K562 (cell line): Measurements from ENCODE around the gene YIPF1. TPM values are rescaled to one million over a fixed set of nuclear protein-coding genes. Genes with fewer than 3 reads are reported as not detected.

Experiments used
- ATAC-seq: fragments of 200-7000 bp; cut with Tn5 transposase; 3 replicates; pipeline ENCODE4 v1.9.1; 2020; ENCODE audit warnings: moderate library complexity
- BruUV-seq: library from RNA; stranded (reverse); fragments of 400-500 nt; replicated peaks from 2 replicates; lab custom pipeline; 2021; lab: Mats Ljungman, UMichigan
- CTCF ChIA-PET: fragments of 300-600 bp; formaldehyde crosslinking; extraction: SDS; loops from one replicate; lab custom pipeline; 2021; ENCODE audit warnings: low intra/inter-chr PET ratio; lab: Yijun Ruan, JAX
- POLR2A ChIA-PET: fragments of 300-600, 350-650 bp; sonication (Branson Sonifier 250); formaldehyde crosslinking; extraction: SDS; loops from one replicate; lab custom pipeline; 2021; ENCODE audit warnings: antibody characterized with exemption, inconsistent platforms; lab: Yijun Ruan, JAX
- DNase-seq, 4 experiments: peaks; one replicate each; pipeline versions ENCODE4 v3.0.0 to v3.0.0-alpha.2; 2011 to 2018; ENCODE audit warnings: low spot score in 3 of 4, mixed read lengths in 3 of 4; ENCODE audit errors: extremely low read depth in 1 of 4
- FAIRE-seq: peaks from 2 replicates; lab custom pipeline; 2011; peaks lifted over from hg19 to GRCh38; lab: Jason Lieb, UNC
- H2AFZ ChIP-seq: 2 replicates; pipeline ENCODE4 v1.6.0; 2011; ENCODE audit warnings: low read depth, low read length, control low read depth, inconsistent platforms
- H3K27ac ChIP-seq: fragments of 200-600 bp; 3 replicates; pipeline ENCODE4 v1.8.0; 2011; ENCODE audit warnings: low read depth, mild to moderate bottlenecking, control low read depth, inconsistent platforms, low read length, moderate library complexity, mixed read lengths; ENCODE audit errors: extremely low read depth
- H3K27me3 ChIP-seq, 2 experiments: fragments of 300-600 bp in 1 of 2; 2 replicates in 1 of 2; 3 replicates in 1 of 2; pipeline versions ENCODE4 v1.6.0 to v1.8.0; 2011; ENCODE audit warnings: inconsistent platforms in 2 of 2, low read length in 2 of 2, mild to moderate bottlenecking in 1 of 2, mixed read lengths in 1 of 2, moderate library complexity in 1 of 2; ENCODE audit not compliant: control insufficient read depth in 2 of 2, insufficient read depth in 2 of 2
- H3K36me3 ChIP-seq: fragments of 300-600 bp; 3 replicates; pipeline ENCODE4 v1.8.0; 2011; ENCODE audit warnings: mild to moderate bottlenecking, low read length, inconsistent platforms; ENCODE audit not compliant: control insufficient read depth, insufficient read depth
- H3K4me1 ChIP-seq, 2 experiments: fragments of 200-600 bp in 1 of 2; replicated peaks in 1 of 2; 2 replicates in 1 of 2; 3 replicates in 1 of 2; pipeline versions ENCODE4 v1.5.1 to v1.8.0; 2011; ENCODE audit warnings: inconsistent platforms in 2 of 2, low read length in 2 of 2, mild to moderate bottlenecking in 1 of 2, mixed read lengths in 1 of 2, moderate library complexity in 1 of 2; ENCODE audit not compliant: control insufficient read depth in 2 of 2, insufficient read depth in 2 of 2
- H3K4me2 ChIP-seq: 2 replicates; pipeline ENCODE4 v1.6.1; 2011; ENCODE audit warnings: low read length, control low read depth, inconsistent platforms, mixed read lengths; ENCODE audit not compliant: insufficient read depth
- H3K4me3 ChIP-seq: fragments of 200-600 bp; sonication (generic), shearing (Covaris generic); 2 replicates; pipeline ENCODE4 v1.5.1; 2016; ENCODE audit warnings: control low read depth, inconsistent platforms
- H3K79me2 ChIP-seq: fragments of 200-600 bp; 3 replicates; pipeline ENCODE4 v1.8.0; 2011; ENCODE audit warnings: low read length, inconsistent platforms; ENCODE audit not compliant: control insufficient read depth, insufficient read depth
- H3K9ac ChIP-seq, 2 experiments: 2 replicates each; pipeline versions ENCODE4 v1.6.0 to v1.6.1; 2011; ENCODE audit warnings: low read depth in 2 of 2, low read length in 2 of 2, control low read depth in 1 of 2, inconsistent platforms in 1 of 2, mild to moderate bottlenecking in 1 of 2, mixed read lengths in 1 of 2; ENCODE audit not compliant: insufficient read depth in 1 of 2
- H3K9me1 ChIP-seq: one replicate; pipeline ENCODE4 v1.6.0; 2011; ENCODE audit warnings: inconsistent platforms, mild to moderate bottlenecking, low read length, moderate library complexity; ENCODE audit not compliant: control insufficient read depth, insufficient read depth
- H3K9me3 ChIP-seq: replicated peaks from 2 replicates; pipeline ENCODE4 v1.5.1; 2011; ENCODE audit warnings: low read depth, low read length, inconsistent platforms; ENCODE audit not compliant: control insufficient read depth, insufficient read depth
- H4K20me1 ChIP-seq: replicated peaks from 2 replicates; pipeline ENCODE4 v1.6.1; 2011; ENCODE audit warnings: low read length, inconsistent platforms, mixed read lengths; ENCODE audit not compliant: control insufficient read depth, insufficient read depth
- BMI1 ChIP-seq: fragments of 150-350 bp; IDR thresholded peaks from 2 replicates; pipeline ENCODE4 v1.6.1; 2014; ENCODE audit warnings: low read length
- CREBBP ChIP-seq: IDR thresholded peaks from one replicate; pipeline ENCODE4 v1.6.1; 2012; ENCODE audit warnings: low read depth, mild to moderate bottlenecking, control low read depth, inconsistent platforms, low read length
- EP300 ChIP-seq: IDR thresholded peaks from 2 replicates; pipeline ENCODE4 v1.6.1; 2012; ENCODE audit warnings: low read length, improper control_type of control experiment
- ESRRA ChIP-seq: fragments of 450-650 bp; IDR thresholded peaks from 2 replicates; pipeline ENCODE4 v1.6.1; 2014; ENCODE audit warnings: low read depth, mild to moderate bottlenecking, moderate library complexity, borderline replicate concordance
- KLF16 ChIP-seq: IDR thresholded peaks from 2 replicates; pipeline ENCODE4 v1.6.1; 2016; ENCODE audit warnings: antibody characterized with exemption
- RBM25 ChIP-seq: fragments of 200-400 bp; formaldehyde crosslinking; IDR thresholded peaks from 2 replicates; pipeline ENCODE4 v1.6.1; 2018; ENCODE audit warnings: low read length, low read depth, moderate library complexity; ENCODE audit not compliant: severe bottlenecking
- ZNF384 ChIP-seq: IDR thresholded peaks from 2 replicates; pipeline ENCODE4 v1.6.1; 2012; ENCODE audit warnings: low read depth, low read length, improper control_type of control experiment
- WGBS: fragments of 100-300 bp; shearing (Covaris generic); methylation state at CpG from one replicate; pipeline ENCODE4 v1.1.6; 2016; ENCODE audit warnings: low coverage, mixed read lengths; ENCODE audit not compliant: insufficient coverage; ENCODE audit errors: missing lambda C conversion rate; 5-methylcytosine and 5-hydroxymethylcytosine counted together
- in situ Hi-C: fragments of 300-500 bp; cut with MboI; formaldehyde crosslinking; loops from 4 replicates; pipeline ENCODE4 v1.15.0; 2018; ENCODE audit warnings: inconsistent platforms, mixed read lengths
- intact Hi-C: fragments of 100-400 bp; cut with micrococcal nuclease; formaldehyde crosslinking; loops from 2 replicates; pipeline ENCODE4 v1.14.2; 2022
- polyA plus RNA-seq, 8 experiments: library from polyadenylated mRNA; depleted of rRNA in 4 of 8; stranded (reverse) in 5 of 8; unstranded in 3 of 8; fragments of >200 nt; fragmentation: Nextera tagmentation in 2 of 8; fragmentation: Illumina TruSeq in 1 of 8; extraction: Ambion mirVana in 2 of 8; extraction: Trizol in 1 of 8; gene quantifications; 2 replicates each; pipeline versions ENCODE4 v1.2.1 to v1.2.3, GENCODE V29; 2011 to 2014; ENCODE audit warnings: inconsistent platforms in 1 of 8, missing spikeins in 1 of 8
- total RNA-seq, 7 experiments: library from RNA; depleted of rRNA in 6 of 7; stranded (reverse); fragments of >200 nt in 6 of 7; fragmentation: Illumina TruSeq in 2 of 7; extraction: Trizol in 2 of 7; gene quantifications; 2 replicates each; pipeline versions ENCODE4 v1.2.1 to v1.2.3, GENCODE V29; 2011 to 2021; ENCODE audit warnings: low replicate concordance in 1 of 7
- TF ChIP-seq, protein P1 (sequence below): sonication (generic); formaldehyde crosslinking; IDR thresholded peaks from 2 replicates; pipeline ENCODE4 v1.8.0; 2022; ENCODE audit warnings: missing genetic modification reagents, mild to moderate bottlenecking, borderline replicate concordance
- TF ChIP-seq, protein P2 (sequence below): fragments of 450-650 bp; formaldehyde crosslinking; IDR thresholded peaks from 2 replicates; pipeline ENCODE4 v1.4.0; 2020; ENCODE audit warnings: mild to moderate bottlenecking, moderate library complexity
- TF ChIP-seq, protein P3 (sequence below), 2 experiments: IDR thresholded peaks; 2 replicates each; pipeline ENCODE4 v1.6.1; 2012; ENCODE audit warnings: improper control_type of control experiment in 2 of 2, low read depth in 2 of 2, low read length in 2 of 2, borderline replicate concordance in 1 of 2
- TF ChIP-seq, protein P4 (sequence below): sonication (generic); formaldehyde crosslinking; IDR thresholded peaks from 2 replicates; pipeline ENCODE4 v1.8.0; 2022; ENCODE audit warnings: missing genetic modification reagents, mild to moderate bottlenecking, borderline replicate concordance
- TF ChIP-seq, protein P5 (sequence below): fragments of 450-650 bp; formaldehyde crosslinking; IDR thresholded peaks from 2 replicates; pipeline ENCODE4 v1.4.0; 2022; ENCODE audit warnings: mild to moderate bottlenecking, moderate library complexity
- TF ChIP-seq, protein P6 (sequence below): fragments of 200-800 bp; sonication (Bioruptor generic); IDR thresholded peaks from 2 replicates; pipeline ENCODE4 v1.6.1; 2017; ENCODE audit warnings: missing genetic modification characterization, missing compliant biosample characterization

YIPF1 gene
- total and polyA plus RNA-seq, 9 of the 15 experiments (the other 6 are each of a cell fraction or from before 2014, with no cell fraction given): 11.5 to 37.5 (median 19.2) TPM

DNA sequence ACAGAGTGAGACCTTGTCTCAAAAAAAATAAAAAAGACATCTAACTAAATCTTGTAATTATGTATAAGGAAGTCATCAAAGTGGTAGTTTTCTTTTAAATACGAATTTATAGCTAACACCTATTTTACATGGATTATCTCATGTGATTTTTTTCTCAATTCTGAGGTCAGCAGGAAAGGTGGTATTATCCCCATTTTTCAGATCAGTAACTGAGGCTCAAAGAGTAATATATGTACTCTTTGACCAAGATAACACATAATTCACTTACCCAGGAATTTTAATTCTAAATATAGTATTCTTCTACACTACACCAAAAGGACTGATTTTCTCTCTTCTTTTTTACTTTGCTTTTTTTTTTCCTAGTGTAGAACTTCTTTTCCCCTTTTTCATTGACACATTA lies 46.8 kb upstream of the YIPF1 start:
- no peaks in the 10 kb centered on the region; a peak in 2 of 5 replicates for H3K4me1 ChIP-seq
- FAIRE-seq (no peak), ATAC-seq (no peak), DNase-seq (no peak)
- H2AFZ ChIP-seq: no peak overlapping the region
- H3K36me3 ChIP-seq: peaks cover 57% of the 10 kb centered on the region
- no peak overlapping the region for H3K27ac ChIP-seq
- in situ Hi-C loops (no loop called here), intact Hi-C loops (no loop called here)
- peaks cover 26% of the 10 kb centered on the region for H3K79me2 ChIP-seq
- no peaks in the 10 kb centered on the region for H3K27me3 ChIP-seq
- H3K4me2 ChIP-seq: no peak overlapping the region
- H3K4me3 ChIP-seq: no peak overlapping the region
- WGBS: 94% methylated on average over 1 of the region's 1 CpG
- H4K20me1 ChIP-seq: no peaks in the 10 kb centered on the region
- ChIA-PET POLR2A (interaction anchor here (1.0 to 1.4 kb wide), 3 partner anchors 9 to 38 kb away, joined by 3 to 6 read pairs (median 3); partner anchors contain the start of gene IFT25), CTCF (no interaction called here)
- H3K9me1 ChIP-seq: no peaks in the 10 kb centered on the region
- no TSS peak for BruUV-seq
- H3K9me3 ChIP-seq: peaks cover 12% of the 10 kb centered on the region
- H3K9ac ChIP-seq: no peak overlapping the region
- TF ChIP-seq, protein P1, sequence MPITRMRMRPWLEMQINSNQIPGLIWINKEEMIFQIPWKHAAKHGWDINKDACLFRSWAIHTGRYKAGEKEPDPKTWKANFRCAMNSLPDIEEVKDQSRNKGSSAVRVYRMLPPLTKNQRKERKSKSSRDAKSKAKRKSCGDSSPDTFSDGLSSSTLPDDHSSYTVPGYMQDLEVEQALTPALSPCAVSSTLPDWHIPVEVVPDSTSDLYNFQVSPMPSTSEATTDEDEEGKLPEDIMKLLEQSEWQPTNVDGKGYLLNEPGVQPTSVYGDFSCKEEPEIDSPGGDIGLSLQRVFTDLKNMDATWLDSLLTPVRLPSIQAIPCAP (CRISPR knock-in tag): no peak
- TF ChIP-seq ZNF384 (no peak), ESRRA (no peak), KLF16 (no peak), RBM25 (peak; percentile 83), BMI1 (no peak), CREBBP (no peak), EP300 (no peak)
- TF ChIP-seq, protein P2, sequence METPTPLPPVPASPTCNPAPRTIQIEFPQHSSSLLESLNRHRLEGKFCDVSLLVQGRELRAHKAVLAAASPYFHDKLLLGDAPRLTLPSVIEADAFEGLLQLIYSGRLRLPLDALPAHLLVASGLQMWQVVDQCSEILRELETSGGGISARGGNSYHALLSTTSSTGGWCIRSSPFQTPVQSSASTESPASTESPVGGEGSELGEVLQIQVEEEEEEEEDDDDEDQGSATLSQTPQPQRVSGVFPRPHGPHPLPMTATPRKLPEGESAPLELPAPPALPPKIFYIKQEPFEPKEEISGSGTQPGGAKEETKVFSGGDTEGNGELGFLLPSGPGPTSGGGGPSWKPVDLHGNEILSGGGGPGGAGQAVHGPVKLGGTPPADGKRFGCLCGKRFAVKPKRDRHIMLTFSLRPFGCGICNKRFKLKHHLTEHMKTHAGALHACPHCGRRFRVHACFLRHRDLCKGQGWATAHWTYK (CRISPR knock-in tag): no peak
- TF ChIP-seq, protein P3, sequence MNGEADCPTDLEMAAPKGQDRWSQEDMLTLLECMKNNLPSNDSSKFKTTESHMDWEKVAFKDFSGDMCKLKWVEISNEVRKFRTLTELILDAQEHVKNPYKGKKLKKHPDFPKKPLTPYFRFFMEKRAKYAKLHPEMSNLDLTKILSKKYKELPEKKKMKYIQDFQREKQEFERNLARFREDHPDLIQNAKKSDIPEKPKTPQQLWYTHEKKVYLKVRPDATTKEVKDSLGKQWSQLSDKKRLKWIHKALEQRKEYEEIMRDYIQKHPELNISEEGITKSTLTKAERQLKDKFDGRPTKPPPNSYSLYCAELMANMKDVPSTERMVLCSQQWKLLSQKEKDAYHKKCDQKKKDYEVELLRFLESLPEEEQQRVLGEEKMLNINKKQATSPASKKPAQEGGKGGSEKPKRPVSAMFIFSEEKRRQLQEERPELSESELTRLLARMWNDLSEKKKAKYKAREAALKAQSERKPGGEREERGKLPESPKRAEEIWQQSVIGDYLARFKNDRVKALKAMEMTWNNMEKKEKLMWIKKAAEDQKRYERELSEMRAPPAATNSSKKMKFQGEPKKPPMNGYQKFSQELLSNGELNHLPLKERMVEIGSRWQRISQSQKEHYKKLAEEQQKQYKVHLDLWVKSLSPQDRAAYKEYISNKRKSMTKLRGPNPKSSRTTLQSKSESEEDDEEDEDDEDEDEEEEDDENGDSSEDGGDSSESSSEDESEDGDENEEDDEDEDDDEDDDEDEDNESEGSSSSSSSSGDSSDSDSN (IDR thresholded peaks at IDR 0.05; ENCODE audit: borderline replicate concordance in 1 of 2, low read depth in 2 of 2, low read length in 2 of 2): no peak
- TF ChIP-seq, protein P4, sequence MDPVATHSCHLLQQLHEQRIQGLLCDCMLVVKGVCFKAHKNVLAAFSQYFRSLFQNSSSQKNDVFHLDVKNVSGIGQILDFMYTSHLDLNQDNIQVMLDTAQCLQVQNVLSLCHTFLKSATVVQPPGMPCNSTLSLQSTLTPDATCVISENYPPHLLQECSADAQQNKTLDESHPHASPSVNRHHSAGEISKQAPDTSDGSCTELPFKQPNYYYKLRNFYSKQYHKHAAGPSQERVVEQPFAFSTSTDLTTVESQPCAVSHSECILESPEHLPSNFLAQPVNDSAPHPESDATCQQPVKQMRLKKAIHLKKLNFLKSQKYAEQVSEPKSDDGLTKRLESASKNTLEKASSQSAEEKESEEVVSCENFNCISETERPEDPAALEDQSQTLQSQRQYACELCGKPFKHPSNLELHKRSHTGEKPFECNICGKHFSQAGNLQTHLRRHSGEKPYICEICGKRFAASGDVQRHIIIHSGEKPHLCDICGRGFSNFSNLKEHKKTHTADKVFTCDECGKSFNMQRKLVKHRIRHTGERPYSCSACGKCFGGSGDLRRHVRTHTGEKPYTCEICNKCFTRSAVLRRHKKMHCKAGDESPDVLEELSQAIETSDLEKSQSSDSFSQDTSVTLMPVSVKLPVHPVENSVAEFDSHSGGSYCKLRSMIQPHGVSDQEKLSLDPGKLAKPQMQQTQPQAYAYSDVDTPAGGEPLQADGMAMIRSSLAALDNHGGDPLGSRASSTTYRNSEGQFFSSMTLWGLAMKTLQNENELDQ: no peak
- TF ChIP-seq, protein P5, sequence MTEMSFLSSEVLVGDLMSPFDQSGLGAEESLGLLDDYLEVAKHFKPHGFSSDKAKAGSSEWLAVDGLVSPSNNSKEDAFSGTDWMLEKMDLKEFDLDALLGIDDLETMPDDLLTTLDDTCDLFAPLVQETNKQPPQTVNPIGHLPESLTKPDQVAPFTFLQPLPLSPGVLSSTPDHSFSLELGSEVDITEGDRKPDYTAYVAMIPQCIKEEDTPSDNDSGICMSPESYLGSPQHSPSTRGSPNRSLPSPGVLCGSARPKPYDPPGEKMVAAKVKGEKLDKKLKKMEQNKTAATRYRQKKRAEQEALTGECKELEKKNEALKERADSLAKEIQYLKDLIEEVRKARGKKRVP (CRISPR knock-in tag): no peak
- TF ChIP-seq, protein P6, sequence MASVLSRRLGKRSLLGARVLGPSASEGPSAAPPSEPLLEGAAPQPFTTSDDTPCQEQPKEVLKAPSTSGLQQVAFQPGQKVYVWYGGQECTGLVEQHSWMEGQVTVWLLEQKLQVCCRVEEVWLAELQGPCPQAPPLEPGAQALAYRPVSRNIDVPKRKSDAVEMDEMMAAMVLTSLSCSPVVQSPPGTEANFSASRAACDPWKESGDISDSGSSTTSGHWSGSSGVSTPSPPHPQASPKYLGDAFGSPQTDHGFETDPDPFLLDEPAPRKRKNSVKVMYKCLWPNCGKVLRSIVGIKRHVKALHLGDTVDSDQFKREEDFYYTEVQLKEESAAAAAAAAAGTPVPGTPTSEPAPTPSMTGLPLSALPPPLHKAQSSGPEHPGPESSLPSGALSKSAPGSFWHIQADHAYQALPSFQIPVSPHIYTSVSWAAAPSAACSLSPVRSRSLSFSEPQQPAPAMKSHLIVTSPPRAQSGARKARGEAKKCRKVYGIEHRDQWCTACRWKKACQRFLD (CRISPR knock-in tag): no peak
